HUES64 (cell line): Measurements from ENCODE around the gene RRP7A.
"Not testable (repeated sequence)": the region's sequence is repeated elsewhere in the genome, so short reads cannot be mapped to it uniquely, and the experiment has no call there.

Source experiments
- H3K27ac ChIP-seq: 2 replicates; pipeline ENCODE4 v1.7.0; 2013; ENCODE audit warnings: low read depth, low read length, inconsistent platforms
- H3K27me3 ChIP-seq: 2 replicates; pipeline ENCODE4 v1.6.1; 2013; ENCODE audit warnings: mild to moderate bottlenecking, low read length; ENCODE audit not compliant: insufficient read depth
- H3K36me3 ChIP-seq: 2 replicates; pipeline ENCODE4 v1.6.1; 2013; ENCODE audit warnings: mild to moderate bottlenecking, low read length; ENCODE audit not compliant: insufficient read depth
- H3K4me1 ChIP-seq: 2 replicates; pipeline ENCODE4 v1.6.1; 2013; ENCODE audit warnings: mild to moderate bottlenecking, low read length, moderate library complexity; ENCODE audit not compliant: insufficient read depth
- H3K4me3 ChIP-seq: 2 replicates; pipeline ENCODE4 v1.5.1; 2013; ENCODE audit warnings: mild to moderate bottlenecking, low read length, moderate library complexity
- H3K9ac ChIP-seq: 2 replicates; pipeline ENCODE4 v1.6.1; 2013; ENCODE audit warnings: mild to moderate bottlenecking, low read depth, low read length
- H3K9me3 ChIP-seq: 2 replicates; pipeline ENCODE4 v1.6.1; 2013; ENCODE audit warnings: low read depth, low read length; ENCODE audit not compliant: insufficient read depth
- WGBS: fragments of 150-250, 120-280 bp; methylation state at CpG from one replicate; pipeline ENCODE4 v1.1.7; 2013; ENCODE audit warnings: missing lambda C conversion rate; 5-methylcytosine and 5-hydroxymethylcytosine counted together

Gene RRP7A

GRCh38 chr22:42515304-42515703 lies 4.3 kb downstream of the RRP7A start:
- not testable (repeated sequence) for H3K27ac ChIP-seq, H3K27me3 ChIP-seq, H3K4me1 ChIP-seq, H3K9ac ChIP-seq, H3K4me3 ChIP-seq, H3K9me3 ChIP-seq
- WGBS: 94% methylated on average over 7 of the region's 8 CpGs
- peaks cover 39% of the 10 kb centered on the region for H3K36me3 ChIP-seq

- H3K4me3 ChIP-seq, H3K27me3 ChIP-seq, H3K27ac ChIP-seq, H3K9me3 ChIP-seq, H3K4me1 ChIP-seq, H3K9ac ChIP-seq: not testable (repeated sequence)
- peaks cover 39% of the 10 kb centered on the region for H3K36me3 ChIP-seq
- 96% methylated on average over 17 of the region's 17 CpGs for WGBS
These were observed 5.3 kb downstream of the RRP7A start for GRCh38 chr22:42514331-42514730.

GRCh38 chr22:42512273-42512990 lies 7.2 kb downstream of the RRP7A start:
- peaks cover 34% of the 10 kb centered on the region for H3K36me3 ChIP-seq

GRCh38 chr22:42511401-42511891 lies 8.2 kb downstream of the RRP7A start:
- 94% methylated on average over 10 of the region's 10 CpGs for WGBS
- Histone ChIP-seq H3K27me3 (no peaks in the 10 kb centered on the region), H3K9me3 (no peaks in the 10 kb centered on the region), H3K4me3 (no peak overlapping the region), H3K4me1 (0 out of 2 replicates have a peak, but pooled peaks cover 7% of the 10 kb centered on the region), H3K27ac (no peak overlapping the region), H3K36me3 (peaks cover 25% of the 10 kb centered on the region), H3K9ac (no peak overlapping the region)

More at GRCh38 chr22:42512273-42512990, 7.2 kb downstream of the RRP7A start:
- H3K4me3 ChIP-seq, H3K4me1 ChIP-seq, H3K27me3 ChIP-seq, H3K9ac ChIP-seq, H3K9me3 ChIP-seq: not testable (repeated sequence)
- peak overlapping the region; percentile 49; the same call in 1 of the 2 replicates for H3K27ac ChIP-seq
- 91% methylated on average over 21 of the region's 22 CpGs for WGBS

GRCh38 chr22:42509548-42509947 lies 10.0 kb downstream of the RRP7A start:
- Histone ChIP-seq H3K36me3 (peaks cover 13% of the 10 kb centered on the region), H3K9ac (no peak overlapping the region), H3K27me3 (no peaks in the 10 kb centered on the region), H3K27ac (no peak overlapping the region), H3K4me1 (0 out of 2 replicates have a peak, but pooled peaks cover 7% of the 10 kb centered on the region), H3K4me3 (no peak overlapping the region), H3K9me3 (no peaks in the 10 kb centered on the region)
- WGBS: 89% methylated on average over 14 of the region's 15 CpGs

GRCh38 chr22:42508975-42509364 lies 10.6 kb downstream of the RRP7A start:
- not testable (repeated sequence) for H3K9me3 ChIP-seq, H3K27ac ChIP-seq, H3K4me3 ChIP-seq, H3K4me1 ChIP-seq, H3K27me3 ChIP-seq, H3K36me3 ChIP-seq, H3K9ac ChIP-seq
- 34% methylated on average over 10 of the region's 10 CpGs for WGBS

- H3K4me3 ChIP-seq, H3K4me1 ChIP-seq, H3K27ac ChIP-seq, H3K36me3 ChIP-seq, H3K27me3 ChIP-seq, H3K9me3 ChIP-seq: not testable (repeated sequence)
- 54% methylated on average over 10 of the region's 11 CpGs for WGBS
- peak overlapping the region; percentile 44; the same call in 1 of the 2 replicates for H3K9ac ChIP-seq
These were observed 11.1 kb downstream of the RRP7A start for GRCh38 chr22:42508327-42508974.

GRCh38 chr22:42500836-42501179 lies 18.8 kb downstream of the RRP7A start:
- 97% methylated on average over 26 of the region's 26 CpGs for WGBS

GRCh38 chr22:42500161-42500835 lies 19.3 kb downstream of the RRP7A start:
- H3K4me1 ChIP-seq: no peaks in the 10 kb centered on the region
- H3K4me3 ChIP-seq: peak overlapping the region; percentile 33; the same call in 1 of the 2 replicates
- H3K36me3 ChIP-seq: no peaks in the 10 kb centered on the region
- H3K27ac ChIP-seq: no peak overlapping the region
- no peaks in the 10 kb centered on the region for H3K9me3 ChIP-seq
- H3K9ac ChIP-seq: no peak overlapping the region; the same call in 1 of the 2 replicates
- no peaks in the 10 kb centered on the region for H3K27me3 ChIP-seq
- WGBS: 93% methylated on average over 56 of the region's 56 CpGs

More at GRCh38 chr22:42500836-42501179, 18.8 kb downstream of the RRP7A start:
- Histone ChIP-seq H3K27me3 (no peaks in the 10 kb centered on the region), H3K36me3 (no peaks in the 10 kb centered on the region), H3K4me1 (no peaks in the 10 kb centered on the region), H3K27ac (no peak overlapping the region), H3K9me3 (no peaks in the 10 kb centered on the region), H3K9ac (no peak overlapping the region; the same call in 1 of the 2 replicates), H3K4me3 (peak overlapping the region; percentile 33; the same call in 1 of the 2 replicates)

- not testable (repeated sequence) for H3K9ac ChIP-seq, H3K9me3 ChIP-seq, H3K36me3 ChIP-seq, H3K4me3 ChIP-seq, H3K4me1 ChIP-seq, H3K27me3 ChIP-seq, H3K27ac ChIP-seq
- 95% methylated on average over 15 of the region's 15 CpGs for whole genome bisulfite sequencing
These were observed 19.8 kb downstream of the RRP7A start for GRCh38 chr22:42499773-42500160.

- H3K4me1 ChIP-seq, H3K4me3 ChIP-seq, H3K9ac ChIP-seq, H3K27ac ChIP-seq, H3K36me3 ChIP-seq, H3K27me3 ChIP-seq, H3K9me3 ChIP-seq: not testable (repeated sequence)
- 82% methylated on average over 10 of the region's 10 CpGs for WGBS
These were observed 24.0 kb downstream of the RRP7A start for GRCh38 chr22:42495533-42496141.
